HepG2 (cell line): Measurements from ENCODE around the gene YPEL4.

ENCODE experiments used
- ARHGAP35 ChIP-seq: sonication (generic); formaldehyde crosslinking; IDR thresholded peaks from 2 replicates; pipeline ENCODE4 v1.9.0; 2022; ENCODE audit warnings: mild to moderate bottlenecking, inconsistent platforms, moderate library complexity, missing genetic modification reagents, borderline replicate concordance
- ARNT ChIP-seq: fragments of 450-650 bp; IDR thresholded peaks from 2 replicates; pipeline ENCODE4 v1.6.1; 2017
- JUNB ChIP-seq: sonication (generic); formaldehyde crosslinking; IDR thresholded peaks from 2 replicates; pipeline ENCODE4 v1.8.0; 2022; ENCODE audit warnings: missing genetic modification reagents, mild to moderate bottlenecking, borderline replicate concordance
- MYNN ChIP-seq: sonication (generic); formaldehyde crosslinking; IDR thresholded peaks from 2 replicates; pipeline ENCODE4 v1.4.0; 2020; ENCODE audit warnings: mild to moderate bottlenecking, low read depth, missing genetic modification reagents
- POLR2A ChIP-seq, 2 experiments: IDR thresholded peaks; 2 replicates each; pipeline ENCODE4 v1.6.1; 2011; ENCODE audit warnings: low read depth in 2 of 2, low read length in 2 of 2, mild to moderate bottlenecking in 1 of 2, moderate library complexity in 1 of 2; ENCODE audit not compliant: insufficient read depth in 1 of 2
- POLR2AphosphoS5 ChIP-seq: IDR thresholded peaks from 2 replicates; pipeline ENCODE4 v1.6.1; 2012; ENCODE audit warnings: low read depth, low read length
- YY1 ChIP-seq: IDR thresholded peaks from 2 replicates; pipeline ENCODE4 v1.6.1; 2011; ENCODE audit warnings: low read length, low read depth, moderate library complexity, mild to moderate bottlenecking; ENCODE audit not compliant: insufficient read depth, insufficient replicate concordance
- ZNF619 ChIP-seq: sonication (generic); formaldehyde crosslinking; IDR thresholded peaks from 2 replicates; pipeline ENCODE4 v1.4.0; 2020; ENCODE audit warnings: mild to moderate bottlenecking, missing genetic modification reagents
- TF ChIP-seq, protein P1 (sequence below), 2 experiments: sonication (generic) in 1 of 2; formaldehyde crosslinking in 1 of 2; IDR thresholded peaks; 2 replicates each; pipeline versions ENCODE4 v1.5.1 to v1.6.1; 2011 to 2020; ENCODE audit warnings: borderline replicate concordance in 1 of 2, low read depth in 1 of 2, low read length in 1 of 2, mild to moderate bottlenecking in 1 of 2, missing genetic modification reagents in 1 of 2, moderate library complexity in 1 of 2
- TF ChIP-seq, protein P2 (sequence below): sonication (generic); formaldehyde crosslinking; IDR thresholded peaks from 2 replicates; pipeline ENCODE4 v1.5.1; 2020; ENCODE audit warnings: missing genetic modification reagents, mild to moderate bottlenecking, borderline replicate concordance
- TF ChIP-seq, protein P3 (sequence below): sonication (generic); formaldehyde crosslinking; conservative IDR thresholded peaks from 2 replicates; pipeline ENCODE4 v1.8.0; 2022; ENCODE audit warnings: mild to moderate bottlenecking, moderate library complexity, missing genetic modification reagents
- TF ChIP-seq, protein P4 (sequence below): sonication (generic); formaldehyde crosslinking; IDR thresholded peaks from 2 replicates; pipeline ENCODE4 v1.5.0; 2020; ENCODE audit warnings: mild to moderate bottlenecking, missing genetic modification reagents, moderate library complexity

DNA sequence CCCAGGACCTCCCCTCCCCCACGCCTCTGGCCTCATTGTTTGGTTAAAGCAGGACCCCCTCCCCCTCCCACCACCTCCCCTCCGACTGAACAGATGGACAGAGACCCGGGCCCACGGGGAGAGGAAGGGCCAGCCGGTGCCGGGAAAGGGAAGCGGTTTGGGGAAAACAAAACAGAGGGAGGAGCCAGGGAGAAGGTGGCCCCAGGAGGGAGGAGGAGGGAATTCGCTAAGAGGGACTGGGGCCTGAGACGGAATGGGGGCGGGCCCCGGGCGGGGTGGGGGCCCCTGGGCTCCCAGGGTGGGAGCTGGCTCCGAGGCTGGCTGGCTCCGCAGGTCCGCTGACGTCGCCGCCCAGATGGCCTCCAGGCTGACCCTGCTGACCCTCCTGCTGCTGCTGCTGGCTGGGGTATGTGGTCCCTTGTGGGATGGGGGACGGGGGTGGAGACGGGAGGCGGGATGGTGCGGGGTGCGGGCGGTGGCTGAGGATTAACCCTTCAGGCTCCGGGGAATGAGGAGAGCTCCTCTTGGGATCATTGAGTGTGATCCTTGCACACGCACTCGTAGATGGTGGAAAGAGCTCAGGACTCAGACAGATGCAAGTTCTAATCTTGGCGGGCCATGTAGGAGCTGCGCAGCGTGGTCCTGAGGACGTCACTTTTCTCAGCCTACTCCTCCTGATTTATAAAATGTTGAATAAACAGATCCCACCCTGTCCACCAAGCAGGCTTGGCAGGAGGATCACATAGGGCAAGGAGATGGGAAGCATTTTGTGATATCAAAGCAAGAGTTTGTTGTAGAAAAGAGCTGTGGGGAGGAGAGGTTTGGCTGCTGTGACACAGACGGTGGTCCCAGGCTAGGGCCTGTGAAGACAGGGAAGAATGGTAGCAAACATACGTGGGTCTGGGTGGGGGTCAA is 51.5 kb downstream of the YPEL4 start:
- TF ChIP-seq, protein P1, sequence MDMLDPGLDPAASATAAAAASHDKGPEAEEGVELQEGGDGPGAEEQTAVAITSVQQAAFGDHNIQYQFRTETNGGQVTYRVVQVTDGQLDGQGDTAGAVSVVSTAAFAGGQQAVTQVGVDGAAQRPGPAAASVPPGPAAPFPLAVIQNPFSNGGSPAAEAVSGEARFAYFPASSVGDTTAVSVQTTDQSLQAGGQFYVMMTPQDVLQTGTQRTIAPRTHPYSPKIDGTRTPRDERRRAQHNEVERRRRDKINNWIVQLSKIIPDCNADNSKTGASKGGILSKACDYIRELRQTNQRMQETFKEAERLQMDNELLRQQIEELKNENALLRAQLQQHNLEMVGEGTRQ (IDR thresholded peaks at IDR 0.05; ENCODE audit: low read depth, low read length), result no peak
- TF ChIP-seq, protein P1 (CRISPR knock-in tag; IDR thresholded peaks at IDR 0.05; ENCODE audit: borderline replicate concordance), result no peak
- TF ChIP-seq, protein P2, sequence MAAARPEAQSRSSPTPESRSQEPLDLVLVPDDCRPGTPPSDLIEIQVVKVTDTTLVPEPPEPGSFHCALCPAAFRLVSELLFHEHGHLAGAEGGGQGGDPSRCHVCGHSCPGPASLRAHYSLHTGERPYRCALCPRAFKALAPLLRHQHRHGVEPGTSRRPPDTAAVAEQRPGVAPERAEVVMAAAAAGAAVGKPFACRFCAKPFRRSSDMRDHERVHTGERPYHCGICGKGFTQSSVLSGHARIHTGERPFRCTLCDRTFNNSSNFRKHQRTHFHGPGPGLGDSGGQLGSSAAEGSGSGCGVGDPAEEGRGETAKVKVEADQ, result no peak
- TF ChIP-seq, protein P3, sequence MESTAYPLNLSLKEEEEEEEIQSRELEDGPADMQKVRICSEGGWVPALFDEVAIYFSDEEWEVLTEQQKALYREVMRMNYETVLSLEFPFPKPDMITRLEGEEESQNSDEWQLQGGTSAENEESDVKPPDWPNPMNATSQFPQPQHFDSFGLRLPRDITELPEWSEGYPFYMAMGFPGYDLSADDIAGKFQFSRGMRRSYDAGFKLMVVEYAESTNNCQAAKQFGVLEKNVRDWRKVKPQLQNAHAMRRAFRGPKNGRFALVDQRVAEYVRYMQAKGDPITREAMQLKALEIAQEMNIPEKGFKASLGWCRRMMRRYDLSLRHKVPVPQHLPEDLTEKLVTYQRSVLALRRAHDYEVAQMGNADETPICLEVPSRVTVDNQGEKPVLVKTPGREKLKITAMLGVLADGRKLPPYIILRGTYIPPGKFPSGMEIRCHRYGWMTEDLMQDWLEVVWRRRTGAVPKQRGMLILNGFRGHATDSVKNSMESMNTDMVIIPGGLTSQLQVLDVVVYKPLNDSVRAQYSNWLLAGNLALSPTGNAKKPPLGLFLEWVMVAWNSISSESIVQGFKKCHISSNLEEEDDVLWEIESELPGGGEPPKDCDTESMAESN (CRISPR knock-in tag), result no peak
- no peak for TF ChIP-seq POLR2AphosphoS5
- TF ChIP-seq POLR2A (IDR thresholded peaks at IDR 0.05; ENCODE audit: insufficient read depth in 1 of 2, low read depth in 2 of 2, low read length in 2 of 2), result no peak
- TF ChIP-seq, protein P4, sequence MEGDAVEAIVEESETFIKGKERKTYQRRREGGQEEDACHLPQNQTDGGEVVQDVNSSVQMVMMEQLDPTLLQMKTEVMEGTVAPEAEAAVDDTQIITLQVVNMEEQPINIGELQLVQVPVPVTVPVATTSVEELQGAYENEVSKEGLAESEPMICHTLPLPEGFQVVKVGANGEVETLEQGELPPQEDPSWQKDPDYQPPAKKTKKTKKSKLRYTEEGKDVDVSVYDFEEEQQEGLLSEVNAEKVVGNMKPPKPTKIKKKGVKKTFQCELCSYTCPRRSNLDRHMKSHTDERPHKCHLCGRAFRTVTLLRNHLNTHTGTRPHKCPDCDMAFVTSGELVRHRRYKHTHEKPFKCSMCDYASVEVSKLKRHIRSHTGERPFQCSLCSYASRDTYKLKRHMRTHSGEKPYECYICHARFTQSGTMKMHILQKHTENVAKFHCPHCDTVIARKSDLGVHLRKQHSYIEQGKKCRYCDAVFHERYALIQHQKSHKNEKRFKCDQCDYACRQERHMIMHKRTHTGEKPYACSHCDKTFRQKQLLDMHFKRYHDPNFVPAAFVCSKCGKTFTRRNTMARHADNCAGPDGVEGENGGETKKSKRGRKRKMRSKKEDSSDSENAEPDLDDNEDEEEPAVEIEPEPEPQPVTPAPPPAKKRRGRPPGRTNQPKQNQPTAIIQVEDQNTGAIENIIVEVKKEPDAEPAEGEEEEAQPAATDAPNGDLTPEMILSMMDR (CRISPR knock-in tag), result no peak
- no peak for TF ChIP-seq JUNB
- TF ChIP-seq MYNN (CRISPR knock-in tag), result no peak
- TF ChIP-seq YY1, result no peak
- TF ChIP-seq ZNF619, result no peak
- no peak for TF ChIP-seq ARHGAP35
- TF ChIP-seq ARNT, result no peak
